Kidney tubule cell (primary cell): ENCODE measurements around the gene CDC42.

Experiments used
- DNase-seq: peaks from one replicate; pipeline ENCODE4 v3.0.0-alpha.2; 2018; ENCODE audit warnings: low spot score

The CDC42 gene

DNA sequence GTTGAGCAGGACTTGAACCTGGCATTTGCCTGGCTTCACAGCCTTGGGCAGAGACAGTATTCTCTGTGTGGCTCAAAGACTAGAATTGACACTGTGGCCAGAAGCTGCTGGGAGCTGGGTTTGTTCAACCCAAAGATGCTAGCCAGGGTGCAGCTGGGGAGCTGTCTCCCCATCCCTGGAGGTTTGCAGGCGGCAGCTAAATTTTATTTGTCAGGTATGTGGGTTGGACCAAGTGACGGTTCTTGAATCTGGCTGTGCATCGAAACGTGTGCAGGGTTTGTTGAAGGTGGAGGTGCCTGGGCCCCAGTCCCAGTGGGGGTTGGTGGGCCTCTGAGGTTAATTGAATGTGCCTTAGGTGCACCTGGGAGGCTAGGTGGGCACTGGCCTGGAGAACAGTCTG, 78.6 kb downstream of the CDC42 start:
- DNase-seq: no peak

DNA sequence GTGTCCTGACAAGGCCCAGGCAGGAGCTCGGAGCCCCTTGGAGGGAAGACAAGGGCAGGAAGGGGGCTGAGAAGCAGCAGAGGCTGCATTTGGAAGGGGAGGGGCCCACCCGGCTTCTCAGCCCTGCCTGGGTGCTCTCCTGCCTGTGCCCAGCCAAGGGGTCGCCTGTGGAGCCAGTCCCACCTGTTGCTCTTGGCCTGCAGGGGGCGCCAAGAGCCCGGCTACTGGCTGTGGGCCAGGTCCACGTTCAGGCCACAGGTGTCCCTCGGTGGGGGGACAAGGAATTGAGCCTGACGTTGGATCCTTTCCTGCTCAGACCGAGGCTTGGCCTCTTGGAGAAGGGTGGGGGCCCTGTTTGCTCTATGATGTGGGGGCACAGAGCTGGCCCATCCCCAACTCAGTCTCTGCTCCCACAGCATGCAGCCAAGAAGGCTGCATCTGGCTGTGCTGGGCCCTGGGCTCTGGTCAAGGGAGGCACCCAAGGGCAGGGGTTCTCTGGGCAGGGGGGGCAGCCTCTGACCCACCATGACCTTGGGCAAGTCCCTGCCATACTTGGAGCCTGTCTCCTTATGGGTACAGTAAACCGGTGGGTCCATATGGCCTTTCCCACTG, 79.5 kb downstream of the CDC42 start:
- DNase-seq: peak; percentile 63

DNA sequence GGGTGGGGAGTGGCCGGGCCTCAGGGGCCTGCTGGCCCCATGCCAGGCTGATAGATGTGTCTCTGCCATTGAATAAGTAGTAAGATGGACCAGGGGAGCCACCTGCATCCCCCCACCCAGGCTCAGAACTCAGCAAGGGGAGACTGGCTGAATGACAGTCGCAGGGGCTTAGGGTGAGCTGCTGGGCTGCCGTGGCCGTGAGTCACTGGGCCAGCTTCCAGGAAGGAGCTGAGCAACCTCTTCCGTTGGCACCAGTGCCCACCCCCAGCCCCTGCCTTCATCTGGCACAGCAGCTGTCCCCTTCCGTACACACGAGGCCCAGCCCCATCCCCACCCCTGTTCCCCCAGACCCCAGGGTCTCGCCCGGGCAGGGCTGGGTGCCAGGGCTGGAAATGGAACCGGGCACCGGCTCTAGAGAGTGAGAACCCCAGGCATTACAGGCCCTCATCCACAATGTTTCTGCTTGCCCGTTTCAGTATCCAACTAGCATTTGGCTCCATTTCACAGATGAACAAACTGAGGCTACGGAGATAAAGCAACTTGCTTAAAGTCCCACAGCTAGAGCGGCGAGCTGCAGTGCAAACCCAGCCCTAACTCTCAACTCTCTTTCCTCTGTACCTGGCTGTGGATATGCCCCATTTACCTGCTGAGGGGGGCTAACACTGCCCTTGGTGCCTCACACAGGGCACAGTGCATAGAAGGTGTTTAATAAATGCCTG, 80.2 kb downstream of the CDC42 start:
- peak; percentile 62 for DNase-seq

DNA sequence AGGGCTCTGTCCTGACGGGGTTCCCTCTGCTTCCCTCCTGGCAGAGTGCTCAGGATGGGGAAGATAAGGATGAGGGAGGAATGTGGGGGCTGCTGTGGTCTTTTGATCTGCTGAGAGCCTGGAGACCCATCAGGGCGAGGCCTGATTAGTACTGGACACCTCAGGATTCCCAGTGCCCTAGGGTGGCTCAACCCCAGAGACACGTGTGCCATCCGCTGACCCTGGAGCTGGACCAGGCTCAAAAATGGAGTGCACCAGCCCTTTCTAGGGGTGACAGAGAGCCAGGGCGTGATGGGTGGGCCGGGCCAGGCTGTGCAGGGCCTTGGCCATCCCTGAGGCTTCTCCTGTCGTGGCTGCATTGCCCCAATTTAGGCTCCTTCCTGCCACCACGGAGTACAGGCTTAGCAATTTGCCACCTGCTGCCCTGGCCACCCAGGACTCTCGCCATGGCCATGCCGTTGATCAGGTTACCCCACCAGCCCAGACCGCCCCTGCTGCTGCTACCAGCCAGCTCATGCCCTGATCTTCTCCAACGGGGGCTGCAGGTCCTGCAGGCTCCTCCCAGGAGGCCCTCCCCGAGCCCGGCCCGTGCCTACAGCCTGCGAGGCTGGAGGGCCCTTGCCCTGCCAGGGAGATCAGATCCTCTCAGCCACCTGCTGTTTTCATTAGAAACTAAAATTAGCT, 80.9 kb downstream of the CDC42 start:
- no peak for DNase-seq

DNA sequence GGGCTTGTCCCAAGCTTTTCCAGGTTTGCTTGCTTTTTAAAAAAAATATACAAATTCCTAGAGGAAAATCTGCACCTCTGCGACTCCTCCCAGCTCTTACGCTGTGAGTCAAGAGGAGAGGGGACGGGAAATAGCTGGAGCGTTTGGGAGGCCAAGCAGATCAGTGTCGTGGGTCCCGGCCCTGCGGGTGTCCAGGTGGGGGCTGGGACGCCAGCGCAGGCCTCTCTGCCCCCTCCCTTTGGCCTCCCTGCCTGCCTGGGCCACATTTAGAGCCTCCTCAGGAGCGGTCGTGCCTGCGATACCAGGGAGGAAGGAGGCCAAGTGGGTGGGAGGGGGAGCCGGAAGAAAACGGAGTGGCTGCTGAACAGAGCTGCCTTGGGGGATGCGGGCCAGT, 81.4 kb downstream of the CDC42 start:
- DNase-seq: no peak

DNA sequence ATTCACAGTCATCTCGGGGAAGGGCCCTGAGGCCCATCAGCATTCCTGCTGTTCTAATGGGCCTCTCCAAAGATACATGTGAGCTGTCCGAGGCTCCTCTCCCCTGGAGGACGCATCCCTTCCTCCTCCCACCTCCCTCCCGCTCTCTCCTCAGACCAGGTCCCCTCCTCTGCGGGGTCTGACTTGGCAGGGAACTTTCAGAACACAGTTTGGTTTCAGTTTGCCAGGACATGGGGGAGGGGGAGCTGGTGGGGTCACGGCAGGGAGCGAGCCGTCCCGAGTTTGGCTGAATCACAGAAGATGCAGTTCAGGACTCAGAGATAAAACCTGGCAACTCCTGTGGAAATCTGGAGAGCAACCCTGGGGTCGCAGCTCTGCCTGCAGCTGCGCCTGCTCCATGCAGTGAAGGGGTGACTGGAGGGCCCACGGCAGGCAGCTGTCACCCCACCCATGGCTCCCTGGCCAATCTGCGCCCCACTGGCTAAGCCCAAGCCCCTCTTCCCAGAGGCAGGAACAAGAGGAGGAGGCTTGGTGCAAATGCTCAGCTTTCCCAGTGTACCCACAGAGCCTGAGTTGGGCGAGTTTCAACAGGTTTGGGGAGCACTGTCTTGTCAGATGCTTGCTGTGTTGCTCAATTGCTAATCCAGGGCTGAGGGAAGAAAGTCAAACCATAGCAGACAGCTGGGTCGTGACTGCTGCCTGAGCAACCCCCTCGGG, 84.7 kb downstream of the CDC42 start:
- DNase-seq: no peak

DNA sequence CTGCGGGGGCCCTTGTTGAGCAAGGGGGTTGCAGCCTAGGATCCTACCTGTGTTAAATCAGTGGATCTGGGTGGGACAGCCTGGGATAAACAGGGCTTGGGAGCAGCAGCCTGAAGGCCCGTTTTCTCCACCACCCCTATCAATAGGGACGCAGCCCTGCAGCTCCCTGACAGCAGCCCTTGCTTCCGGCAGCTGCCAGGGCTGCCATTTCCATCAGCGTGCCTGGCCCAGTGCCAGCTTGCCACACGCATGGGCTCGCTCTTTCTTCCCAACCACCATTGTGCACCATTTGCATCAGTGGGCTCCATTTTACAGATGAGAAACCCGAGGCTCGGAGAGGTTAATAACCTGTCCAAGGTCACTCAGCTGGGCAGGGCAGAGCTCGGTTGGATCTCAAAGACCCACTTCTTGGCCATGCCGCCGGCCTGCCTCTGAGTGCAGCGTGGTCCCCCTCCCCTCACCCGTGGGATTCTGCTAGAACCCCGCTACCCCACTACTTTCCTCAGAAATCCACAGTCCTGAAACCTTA, 86.6 kb downstream of the CDC42 start:
- no peak for DNase-seq

DNA sequence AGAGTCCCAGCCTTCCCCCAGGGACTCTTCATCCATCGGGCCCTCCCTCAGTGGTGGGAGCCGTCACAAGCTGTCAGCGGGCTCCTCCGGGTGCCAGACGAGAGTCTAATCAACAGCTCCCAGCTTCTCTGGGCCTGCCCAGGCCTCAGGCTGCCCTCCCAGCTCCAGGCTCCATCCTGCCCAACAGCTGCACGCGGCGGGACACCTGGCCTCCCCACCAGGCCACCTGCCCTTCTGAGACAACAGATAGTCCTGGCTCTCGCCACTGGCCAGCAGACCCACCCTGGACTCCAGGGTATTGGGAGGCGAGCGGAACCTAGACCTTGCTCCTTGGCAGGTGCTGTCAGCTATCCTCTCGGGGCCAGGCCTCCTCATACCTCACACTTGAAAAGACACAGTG, 87.3 kb downstream of the CDC42 start:
- no peak for DNase-seq
